GM23338 (cell line): Measurements from ENCODE around the gene ZNF438. TPM values are rescaled to one million over a fixed set of nuclear protein-coding genes. Genes with fewer than 3 reads are reported as not detected.

Source experiments
- ATAC-seq: fragments of 200-7000 bp; cut with Tn5 transposase; 3 replicates; pipeline ENCODE4 v1.9.1; 2020
- DNase-seq: peaks from one replicate; pipeline ENCODE4 v3.0.0-alpha.2; 2015; ENCODE audit warnings: low spot score
- H2AFZ ChIP-seq: fragments of 200-600 bp; sonication (generic); 2 replicates; pipeline ENCODE4 v1.8.0; 2016; ENCODE audit warnings: antibody characterized with exemption, mild to moderate bottlenecking, moderate library complexity
- H3F3A ChIP-seq: fragments of 200-600 bp; sonication (generic); replicated peaks from 2 replicates; pipeline ENCODE4 v1.8.0; 2017; ENCODE audit warnings: antibody characterized with exemption, mixed run types, low read depth
- H3K27ac ChIP-seq: fragments of 200-600 bp; sonication (generic); 2 replicates; pipeline ENCODE4 v1.6.1; 2016; ENCODE audit warnings: low read depth
- H3K27me3 ChIP-seq: fragments of 200-600 bp; sonication (generic); 2 replicates; pipeline ENCODE4 v1.8.0; 2016; ENCODE audit warnings: mild to moderate bottlenecking, mixed run types, moderate library complexity; ENCODE audit not compliant: insufficient read depth
- H3K36me3 ChIP-seq: fragments of 200-600 bp; sonication (generic); 2 replicates; pipeline ENCODE4 v1.8.0; 2016; ENCODE audit warnings: mild to moderate bottlenecking; ENCODE audit not compliant: insufficient read depth
- H3K4me1 ChIP-seq: fragments of 200-600 bp; sonication (generic); 2 replicates; pipeline ENCODE4 v1.8.0; 2016; ENCODE audit warnings: mild to moderate bottlenecking, moderate library complexity; ENCODE audit not compliant: insufficient read depth
- H3K4me2 ChIP-seq: fragments of 200-600 bp; sonication (generic); 2 replicates; pipeline ENCODE4 v1.7.1; 2017; ENCODE audit warnings: mixed run types
- H3K4me3 ChIP-seq: fragments of 200-600 bp; sonication (generic); 2 replicates; pipeline ENCODE4 v1.6.1; 2016; ENCODE audit warnings: mixed run types
- H3K79me2 ChIP-seq: fragments of 200-600 bp; sonication (generic); replicated peaks from 2 replicates; pipeline ENCODE4 v1.8.0; 2017; ENCODE audit warnings: mild to moderate bottlenecking; ENCODE audit not compliant: insufficient read depth
- H3K9me2 ChIP-seq: fragments of 200-600 bp; sonication (generic); 2 replicates; pipeline ENCODE4 v1.8.0; 2017; ENCODE audit not compliant: insufficient read depth
- H4K20me1 ChIP-seq: fragments of 200-600 bp; sonication (generic); replicated peaks from 2 replicates; pipeline ENCODE4 v1.8.0; 2017; ENCODE audit warnings: mild to moderate bottlenecking; ENCODE audit not compliant: insufficient read depth
- H3K27ac Mint-ChIP-seq: 2 replicates; pipeline ENCODE4 v1.8.0; 2020; ENCODE audit warnings: inconsistent platforms, mild to moderate bottlenecking, moderate library complexity, mixed read lengths
- H3K27me3 Mint-ChIP-seq: 3 replicates; pipeline ENCODE4 v1.8.0; 2022; ENCODE audit warnings: low read depth, mild to moderate bottlenecking, moderate library complexity, mixed read lengths, inconsistent platforms; ENCODE audit not compliant: insufficient read depth, poor library complexity
- H3K36me3 Mint-ChIP-seq: 3 replicates; pipeline ENCODE4 v1.8.0; 2021; ENCODE audit warnings: low read depth, mild to moderate bottlenecking, inconsistent platforms, moderate library complexity, mixed read lengths
- H3K4me1 Mint-ChIP-seq: 3 replicates; pipeline ENCODE4 v1.8.0; 2020; ENCODE audit warnings: mild to moderate bottlenecking, inconsistent platforms, mixed read lengths
- H3K4me3 Mint-ChIP-seq: 3 replicates; pipeline ENCODE4 v1.8.0; 2021; ENCODE audit warnings: moderate library complexity, mild to moderate bottlenecking, inconsistent platforms, mixed read lengths
- H3K9me3 Mint-ChIP-seq: 3 replicates; pipeline ENCODE4 v1.8.0; 2020; ENCODE audit warnings: moderate library complexity, mild to moderate bottlenecking, inconsistent platforms, mixed read lengths
- CREB1 ChIP-seq: fragments of 250-450 bp; sonication (Bioruptor Pico); IDR thresholded peaks from 2 replicates; pipeline ENCODE4 v1.5.0; 2020; ENCODE audit warnings: low read depth, mild to moderate bottlenecking, moderate library complexity
- CTCF ChIP-seq, 2 experiments: fragments of 200-600 bp in 1 of 2; sonication (generic) in 1 of 2; conservative IDR thresholded peaks; 2 replicates each; pipeline versions ENCODE4 v1.5.1 to v1.6.1; 2016 to 2017; ENCODE audit warnings: antibody characterized with exemption in 2 of 2, low read depth in 2 of 2, mild to moderate bottlenecking in 2 of 2, moderate library complexity in 1 of 2
- ETS1 ChIP-seq: IDR thresholded peaks from 2 replicates; pipeline ENCODE4 v1.6.1; 2016; ENCODE audit warnings: antibody characterized with exemption
- EZH2phosphoT487 ChIP-seq: fragments of 200-600 bp; sonication (generic); IDR thresholded peaks from one replicate; pipeline ENCODE4 v1.8.1; 2018; ENCODE audit warnings: antibody characterized with exemption; ENCODE audit not compliant: unreplicated experiment
- JUNB ChIP-seq: IDR thresholded peaks from one replicate; pipeline ENCODE4 v1.6.1; 2016; ENCODE audit warnings: antibody characterized with exemption; ENCODE audit not compliant: unreplicated experiment
- NANOG ChIP-seq: IDR thresholded peaks from 2 replicates; pipeline ENCODE4 v1.6.1; 2016; ENCODE audit warnings: antibody characterized with exemption, borderline replicate concordance
- POLR2AphosphoS5 ChIP-seq: IDR thresholded peaks from 2 replicates; pipeline ENCODE4 v1.6.1; 2016; ENCODE audit warnings: antibody characterized with exemption, low read depth
- REST ChIP-seq: IDR thresholded peaks from one replicate; pipeline ENCODE4 v1.6.1; 2018; ENCODE audit warnings: antibody characterized with exemption; ENCODE audit not compliant: unreplicated experiment
- STAT1 ChIP-seq: IDR thresholded peaks from one replicate; pipeline ENCODE4 v1.6.1; 2016; ENCODE audit warnings: antibody characterized with exemption; ENCODE audit not compliant: unreplicated experiment
- ZNF114 ChIP-seq: fragments of 250-450 bp; sonication (Bioruptor Pico); IDR thresholded peaks from 2 replicates; pipeline ENCODE4 v1.5.0; 2020; ENCODE audit warnings: mild to moderate bottlenecking, moderate library complexity
- ZNF331 ChIP-seq: fragments of 250-450 bp; sonication (Bioruptor Pico); IDR thresholded peaks from 2 replicates; pipeline ENCODE4 v1.5.0; 2020; ENCODE audit warnings: low read depth, mild to moderate bottlenecking, moderate library complexity
- ZNF462 ChIP-seq: fragments of 250-450 bp; sonication (Bioruptor Pico); IDR thresholded peaks from 2 replicates; pipeline ENCODE4 v1.5.0; 2020; ENCODE audit warnings: mild to moderate bottlenecking, moderate library complexity
- polyA plus RNA-seq: library from polyadenylated mRNA; unstranded; fragments of >200 nt; fragmentation: Nextera tagmentation; extraction: Ambion mirVana; gene quantifications from 2 replicates; pipeline ENCODE4 v1.2.1, GENCODE V29; 2016
- total RNA-seq: library from RNA; depleted of rRNA; stranded (reverse); fragments of >200 nt; shearing (Covaris generic); gene quantifications from 2 replicates; pipeline ENCODE4 v1.2.3, GENCODE V29; 2014

The ZNF438 gene
- total and polyA plus RNA-seq, 2 experiments from 2014 or later: 0.91 to 0.94 TPM

GRCh38 chr10:31062856-31063255 lies 31.2 kb upstream of the ZNF438 start:
- Histone ChIP-seq H3K9me2 (no peaks in the 10 kb centered on the region; the same call in 1 of the 2 replicates), H3K4me2 (no peak overlapping the region), H2AFZ (no peak overlapping the region), H3K27ac (no peak overlapping the region), H3K79me2 (no peaks in the 10 kb centered on the region), H3K4me3 (no peak overlapping the region), H3K27me3 (no peaks in the 10 kb centered on the region), H4K20me1 (no peaks in the 10 kb centered on the region), H3K36me3 (0 out of 2 replicates have a peak, but pooled peaks cover 4% of the 10 kb centered on the region), H3F3A (no peaks in the 10 kb centered on the region), H3K4me1 (no peaks in the 10 kb centered on the region)
- H3K9me3 Mint-ChIP-seq: no peaks in the 10 kb centered on the region
- H3K4me3 Mint-ChIP-seq: no peak overlapping the region
- ATAC-seq (no peak), DNase-seq (no peak)
- peaks cover 2% of the 10 kb centered on the region for H3K27me3 Mint-ChIP-seq
- TF ChIP-seq NANOG (no peak), REST (no peak), ZNF462 (CRISPR knock-in tag) (no peak), ZNF114 (CRISPR knock-in tag) (no peak), ZNF331 (CRISPR knock-in tag) (no peak), ETS1 (no peak), EZH2phosphoT487 (no peak), CREB1 (no peak), CTCF (conservative IDR thresholded peaks at IDR 0.05; ENCODE audit: low read depth in 2 of 2) (no peak), POLR2AphosphoS5 (no peak), STAT1 (no peak), JUNB (no peak)
- no peaks in the 10 kb centered on the region for H3K36me3 Mint-ChIP-seq
- H3K27ac Mint-ChIP-seq: no peak overlapping the region
- no peaks in the 10 kb centered on the region for H3K4me1 Mint-ChIP-seq
